IMR-90 (cell line): ENCODE data around the gene ZBTB46. TPM values are rescaled to one million over a fixed set of nuclear protein-coding genes. Genes with fewer than 3 reads are reported as not detected.
A peak's percentile ranks its signal among the peaks of the same experiment; 100 is the strongest.

Source experiments
- ATAC-seq: fragments of 200-7000 bp; cut with Tn5 transposase; 2 replicates; pipeline ENCODE4 v1.9.1; 2020; ENCODE audit warnings: low read depth, mild to moderate bottlenecking, moderate library complexity
- BruUV-seq: library from RNA; stranded (reverse); fragments of 400-500 nt; replicated peaks from 2 replicates; lab custom pipeline; 2021; lab: Mats Ljungman, UMichigan
- CTCF ChIA-PET: fragments of 300-600 bp; formaldehyde crosslinking; extraction: SDS; loops from one replicate; lab custom pipeline; 2021; ENCODE audit warnings: antibody characterized with exemption; lab: Yijun Ruan, JAX
- POLR2A ChIA-PET: fragments of 300-600 bp; sonication (Branson Sonifier 250); formaldehyde crosslinking; loops from one replicate; lab custom pipeline; 2022; ENCODE audit warnings: antibody characterized with exemption; ENCODE audit not compliant: unreplicated experiment; lab: Charles Lee
- DNase-seq: peaks from one replicate; pipeline ENCODE4 v3.0.0; 2013
- H2AFZ ChIP-seq: replicated peaks from 2 replicates; pipeline ENCODE3; 2013; ENCODE audit warnings: low read length, mild to moderate bottlenecking; ENCODE audit not compliant: poor library complexity
- H2AK5ac ChIP-seq: 2 replicates; pipeline ENCODE4 v1.6.1; 2013; ENCODE audit warnings: low read depth, low read length, inconsistent platforms
- H2AK9ac ChIP-seq: replicated peaks from 2 replicates; pipeline ENCODE3; 2013; ENCODE audit warnings: mild to moderate bottlenecking, low read depth, low read length, moderate library complexity; ENCODE audit not compliant: poor library complexity
- H2BK120ac ChIP-seq: 2 replicates; pipeline ENCODE4 v1.6.1; 2013; ENCODE audit warnings: low read depth, low read length, inconsistent platforms
- H2BK15ac ChIP-seq: 3 replicates; pipeline ENCODE4 v1.6.1; 2013; ENCODE audit warnings: low read depth, low read length, inconsistent platforms
- H2BK20ac ChIP-seq: 2 replicates; pipeline ENCODE4 v1.6.1; 2013; ENCODE audit warnings: low read depth, mild to moderate bottlenecking, inconsistent platforms, low read length, moderate library complexity
- H2BK5ac ChIP-seq: 2 replicates; pipeline ENCODE4 v1.6.1; 2013; ENCODE audit warnings: mild to moderate bottlenecking, low read depth, low read length, inconsistent platforms; ENCODE audit not compliant: poor library complexity, severe bottlenecking
- H3K14ac ChIP-seq: replicated peaks from 2 replicates; pipeline ENCODE4 v1.6.1; 2013; ENCODE audit warnings: low read depth, low read length, inconsistent platforms
- H3K18ac ChIP-seq: 2 replicates; pipeline ENCODE4 v1.6.1; 2013; ENCODE audit warnings: low read depth, low read length, control low read depth
- H3K23ac ChIP-seq: 2 replicates; pipeline ENCODE4 v1.6.1; 2013; ENCODE audit warnings: low read depth, low read length, inconsistent platforms
- H3K27ac ChIP-seq: 2 replicates; pipeline ENCODE4 v1.5.1; 2013; ENCODE audit warnings: mild to moderate bottlenecking, control low read depth, low read length; ENCODE audit not compliant: insufficient read depth
- H3K27me3 ChIP-seq: 2 replicates; pipeline ENCODE4 v1.6.1; 2013; ENCODE audit warnings: low read length; ENCODE audit not compliant: control insufficient read depth, insufficient read depth
- H3K36me3 ChIP-seq: 2 replicates; pipeline ENCODE4 v1.6.1; 2013; ENCODE audit warnings: low read length, mixed read lengths; ENCODE audit not compliant: control insufficient read depth, insufficient read depth
- H3K4ac ChIP-seq: 2 replicates; pipeline ENCODE4 v1.6.1; 2013; ENCODE audit warnings: low read depth, low read length, inconsistent platforms
- H3K4me1 ChIP-seq: 2 replicates; pipeline ENCODE4 v1.6.1; 2013; ENCODE audit warnings: low read length, mixed read lengths; ENCODE audit not compliant: control insufficient read depth, insufficient read depth
- H3K4me2 ChIP-seq: 2 replicates; pipeline ENCODE4 v1.6.1; 2013; ENCODE audit warnings: low read depth, mild to moderate bottlenecking, control low read depth, low read length, moderate library complexity
- H3K4me3 ChIP-seq: 2 replicates; pipeline ENCODE4 v1.5.1; 2013; ENCODE audit warnings: low read depth, mild to moderate bottlenecking, control low read depth, low read length, moderate library complexity; ENCODE audit not compliant: insufficient read depth
- H3K56ac ChIP-seq: 2 replicates; pipeline ENCODE4 v1.6.1; 2013; ENCODE audit warnings: low read length, inconsistent platforms; ENCODE audit not compliant: insufficient read depth; ENCODE audit errors: extremely low read depth
- H3K79me1 ChIP-seq, 2 experiments: 2 replicates each; pipeline ENCODE4 v1.6.1; 2013; ENCODE audit warnings: low read length in 2 of 2, inconsistent platforms in 1 of 2, low read depth in 1 of 2
- H3K9ac ChIP-seq: 2 replicates; pipeline ENCODE4 v1.6.1; 2013; ENCODE audit warnings: low read depth, low read length, control low read depth
- H3K9me1 ChIP-seq: 2 replicates; pipeline ENCODE4 v1.6.1; 2013; ENCODE audit warnings: low read length, inconsistent platforms; ENCODE audit not compliant: insufficient read depth
- H3K9me3 ChIP-seq: 2 replicates; pipeline ENCODE4 v1.6.1; 2013; ENCODE audit warnings: low read length; ENCODE audit not compliant: control insufficient read depth, insufficient read depth
- H4K20me1 ChIP-seq: 2 replicates; pipeline ENCODE4 v1.6.1; 2013; ENCODE audit warnings: low read length, inconsistent platforms; ENCODE audit not compliant: insufficient read depth
- H4K5ac ChIP-seq: 2 replicates; pipeline ENCODE4 v1.6.1; 2013; ENCODE audit warnings: mild to moderate bottlenecking, low read depth, low read length, control low read depth
- H4K8ac ChIP-seq, 2 experiments: 2 replicates each; pipeline ENCODE4 v1.6.1; 2013; ENCODE audit warnings: low read depth in 2 of 2, low read length in 2 of 2, control low read depth in 1 of 2, inconsistent platforms in 1 of 2
- H4K91ac ChIP-seq: 2 replicates; pipeline ENCODE4 v1.6.1; 2013; ENCODE audit warnings: low read depth, low read length, inconsistent platforms; ENCODE audit not compliant: insufficient read depth
- BHLHE40 ChIP-seq: fragments of 150-350 bp; IDR thresholded peaks from 2 replicates; pipeline ENCODE4 v1.6.1; 2016; ENCODE audit warnings: mild to moderate bottlenecking, low read depth, low read length
- CEBPB ChIP-seq: IDR thresholded peaks from 2 replicates; pipeline ENCODE4 v1.6.1; 2012; ENCODE audit warnings: low read depth, low read length, improper control_type of control experiment
- FOS ChIP-seq: fragments of 150-350 bp; IDR thresholded peaks from 2 replicates; pipeline ENCODE4 v1.6.1; 2016; ENCODE audit warnings: low read depth, low read length
- MAFK ChIP-seq: IDR thresholded peaks from 2 replicates; pipeline ENCODE4 v1.6.1; 2012; ENCODE audit warnings: low read depth, low read length, improper control_type of control experiment
- MAZ ChIP-seq: IDR thresholded peaks from 2 replicates; pipeline ENCODE4 v1.6.1; 2012; ENCODE audit warnings: low read depth, mild to moderate bottlenecking, low read length, improper control_type of control experiment, moderate library complexity, borderline replicate concordance
- MXI1 ChIP-seq: IDR thresholded peaks from 2 replicates; pipeline ENCODE4 v1.6.1; 2012; ENCODE audit warnings: low read depth, mild to moderate bottlenecking, low read length, moderate library complexity, borderline replicate concordance
- NFE2L2 ChIP-seq: fragments of 150-350 bp; IDR thresholded peaks from 2 replicates; pipeline ENCODE4 v1.6.1; 2016; ENCODE audit warnings: low read depth, mild to moderate bottlenecking, low read length
- POLR2A ChIP-seq: IDR thresholded peaks from 2 replicates; pipeline ENCODE4 v1.6.1; 2012; ENCODE audit warnings: mild to moderate bottlenecking, low read depth, low read length
- RAD21 ChIP-seq: IDR thresholded peaks from 2 replicates; pipeline ENCODE4 v1.6.1; 2012; ENCODE audit warnings: low read length, improper control_type of control experiment
- RCOR1 ChIP-seq: IDR thresholded peaks from 2 replicates; pipeline ENCODE4 v1.6.1; 2012; ENCODE audit warnings: mild to moderate bottlenecking, low read length, improper control_type of control experiment; ENCODE audit not compliant: insufficient replicate concordance
- RFX5 ChIP-seq: IDR thresholded peaks from 2 replicates; pipeline ENCODE4 v1.8.0; 2012; ENCODE audit warnings: low read depth, mild to moderate bottlenecking, low read length, moderate library complexity
- SMC3 ChIP-seq: fragments of 150-350 bp; IDR thresholded peaks from 2 replicates; pipeline ENCODE4 v1.6.1; 2016; ENCODE audit warnings: low read depth, mild to moderate bottlenecking, antibody characterized with exemption, low read length, moderate library complexity
- WGBS, 2 experiments: methylation state at CpG; one replicate each; pipeline versions ENCODE4 v1.1.5 to v1.1.7; 2013; ENCODE audit warnings: missing lambda C conversion rate in 2 of 2; ENCODE audit not compliant: insufficient read length in 1 of 2; ENCODE audit errors: extremely low coverage in 2 of 2; 5-methylcytosine and 5-hydroxymethylcytosine counted together
- dilution Hi-C: fragments of 300-500 bp; cut with HindIII; formaldehyde crosslinking; loops from one replicate; pipeline ENCODE4 v1.14.3; 2018; ENCODE audit warnings: low sequenced_read_pairs; ENCODE audit not compliant: unreplicated experiment
- in situ Hi-C: fragments of 300-500 bp; cut with MboI; formaldehyde crosslinking; loops from 3 replicates; pipeline ENCODE4 v1.14.3; 2019; ENCODE audit warnings: low sequenced_read_pairs, inconsistent platforms, mixed read lengths
- intact Hi-C: fragments of 100-400 bp; cut with micrococcal nuclease; formaldehyde crosslinking; loops from 2 replicates; pipeline ENCODE4 v1.10.0; 2022
- polyA plus RNA-seq, 3 experiments: library from polyadenylated mRNA; depleted of rRNA; stranded (reverse); fragments of >200 nt; gene quantifications; 2 replicates each; pipeline ENCODE4 v1.2.3, GENCODE V29; 2012; ENCODE audit warnings: low replicate concordance in 1 of 3
- total RNA-seq: library from RNA; depleted of rRNA; stranded (reverse); fragments of >200 nt; gene quantifications from 2 replicates; pipeline ENCODE4 v1.2.3, GENCODE V29; 2012
- TF ChIP-seq, protein P1 (sequence below): fragments of 150-350 bp; IDR thresholded peaks from 2 replicates; pipeline ENCODE4 v1.6.1; 2016; ENCODE audit warnings: low read depth, mild to moderate bottlenecking, low read length, moderate library complexity, borderline replicate concordance
- TF ChIP-seq, protein P2 (sequence below): conservative IDR thresholded peaks from 2 replicates; pipeline ENCODE4 v1.5.1; 2012; ENCODE audit warnings: mild to moderate bottlenecking, low read depth, low read length, improper control_type of control experiment
- TF ChIP-seq, protein P3 (sequence below): fragments of 150-350 bp; IDR thresholded peaks from 2 replicates; pipeline ENCODE4 v1.6.1; 2017; ENCODE audit warnings: mild to moderate bottlenecking, antibody characterized with exemption, low read length, low read depth

The ZBTB46 gene
- total and polyA plus RNA-seq, 2 of the 4 experiments (the other 2 are of a cell fraction) = 4.2 to 14.9 TPM

DNA sequence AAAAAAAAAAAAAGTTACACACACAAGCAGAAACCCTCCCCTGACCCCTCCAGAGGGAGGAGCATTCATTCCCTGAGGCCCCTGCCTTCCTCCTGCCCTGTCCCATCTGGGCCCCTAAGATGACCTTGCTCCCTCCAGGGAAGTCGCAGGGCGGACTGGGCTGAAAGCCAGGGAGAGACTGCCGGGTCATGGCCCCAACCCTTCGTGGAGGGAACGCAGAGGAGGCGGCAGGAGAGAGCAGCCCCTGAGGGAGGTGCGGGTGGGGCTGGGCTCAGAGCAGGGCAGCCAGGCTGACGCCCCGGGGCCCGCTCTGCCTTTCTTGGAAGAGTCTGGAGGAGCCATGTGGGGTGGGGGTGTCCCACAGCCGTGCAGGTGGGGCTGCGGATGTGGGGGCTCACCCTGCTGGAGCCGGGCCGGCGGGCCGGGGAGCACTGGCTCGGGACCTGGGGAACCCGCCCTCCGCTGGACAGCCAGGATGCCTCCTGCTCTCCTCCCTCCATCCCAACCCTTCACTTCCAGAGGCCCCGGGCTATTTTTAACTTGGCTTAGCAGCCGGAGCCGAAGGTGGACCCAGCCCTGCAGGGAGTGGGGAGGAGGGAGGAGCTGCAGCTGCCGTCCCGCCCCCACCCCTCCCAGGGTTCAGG lies 15.2 kb upstream of the ZBTB46 start:
- H3K27ac ChIP-seq = no peak overlapping the region
- dilution Hi-C loops (no loop called here), intact Hi-C loops (no loop called here), in situ Hi-C loops (no loop called here)
- 0 out of 2 replicates have a peak overlapping the region, but pooled peaks have one; percentile 40 for H2BK120ac ChIP-seq
- H3K9me3 ChIP-seq = no peaks in the 10 kb centered on the region
- H2AK5ac ChIP-seq = peak overlapping the region; percentile 15; the same call in 1 of the 2 replicates
- H4K8ac ChIP-seq = peak overlapping the region in 1 of 2 experiments; percentile 24; a peak in 1 of 4 replicates
- 0 out of 2 replicates have a peak, but pooled peaks cover 5% of the 10 kb centered on the region for H3K9me1 ChIP-seq
- H3K14ac ChIP-seq = peak overlapping the region; percentile 21; the same call in 1 of the 2 replicates
- no peak overlapping the region for H3K4me2 ChIP-seq
- no peaks in the 10 kb centered on the region for H4K20me1 ChIP-seq
- H2BK5ac ChIP-seq = no peak overlapping the region
- peak overlapping the region; percentile 35 for H3K4ac ChIP-seq
- POLR2A ChIA-PET = no interaction called here
- peak overlapping the region; percentile 30; the same call in 1 of the 2 replicates for H4K5ac ChIP-seq
- H2AFZ ChIP-seq = peak overlapping the region; percentile 91
- DNase-seq = no peak
- peak overlapping the region; percentile 91 for H2AK9ac ChIP-seq
- peaks cover 8% of the 10 kb centered on the region for H3K4me1 ChIP-seq
- H4K91ac ChIP-seq = no peak overlapping the region
- H2BK20ac ChIP-seq = no peak overlapping the region
- no peak overlapping the region for H3K56ac ChIP-seq
- no TSS peak for BruUV-seq
- ATAC-seq = peak; percentile 81
- H3K18ac ChIP-seq = no peak overlapping the region
- no peak overlapping the region for H3K4me3 ChIP-seq
- WGBS, 2 experiments = 18% methylated on average over 8 of the region's 24 CpGs; no CpG with 5 or more reads in 1 of the 2 experiments
- H3K23ac ChIP-seq = no peak overlapping the region
- H3K79me1 ChIP-seq = no peaks in the 10 kb centered on the region
- no peaks in the 10 kb centered on the region for H3K36me3 ChIP-seq
- H3K27me3 ChIP-seq = peaks cover 6% of the 10 kb centered on the region
- CTCF ChIA-PET = no interaction called here
- no peak overlapping the region for H2BK15ac ChIP-seq
- no peak overlapping the region for H3K9ac ChIP-seq
- TF ChIP-seq POLR2A (no peak), FOS (no peak), MAZ (no peak), NFE2L2 (no peak), CEBPB (no peak), SMC3 (no peak), RCOR1 (no peak), MXI1 (no peak), MAFK (no peak), RAD21 (no peak), BHLHE40 (no peak), RFX5 (no peak)
- TF ChIP-seq, protein P1, sequence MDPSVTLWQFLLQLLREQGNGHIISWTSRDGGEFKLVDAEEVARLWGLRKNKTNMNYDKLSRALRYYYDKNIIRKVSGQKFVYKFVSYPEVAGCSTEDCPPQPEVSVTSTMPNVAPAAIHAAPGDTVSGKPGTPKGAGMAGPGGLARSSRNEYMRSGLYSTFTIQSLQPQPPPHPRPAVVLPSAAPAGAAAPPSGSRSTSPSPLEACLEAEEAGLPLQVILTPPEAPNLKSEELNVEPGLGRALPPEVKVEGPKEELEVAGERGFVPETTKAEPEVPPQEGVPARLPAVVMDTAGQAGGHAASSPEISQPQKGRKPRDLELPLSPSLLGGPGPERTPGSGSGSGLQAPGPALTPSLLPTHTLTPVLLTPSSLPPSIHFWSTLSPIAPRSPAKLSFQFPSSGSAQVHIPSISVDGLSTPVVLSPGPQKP = no peak
- TF ChIP-seq, protein P2, sequence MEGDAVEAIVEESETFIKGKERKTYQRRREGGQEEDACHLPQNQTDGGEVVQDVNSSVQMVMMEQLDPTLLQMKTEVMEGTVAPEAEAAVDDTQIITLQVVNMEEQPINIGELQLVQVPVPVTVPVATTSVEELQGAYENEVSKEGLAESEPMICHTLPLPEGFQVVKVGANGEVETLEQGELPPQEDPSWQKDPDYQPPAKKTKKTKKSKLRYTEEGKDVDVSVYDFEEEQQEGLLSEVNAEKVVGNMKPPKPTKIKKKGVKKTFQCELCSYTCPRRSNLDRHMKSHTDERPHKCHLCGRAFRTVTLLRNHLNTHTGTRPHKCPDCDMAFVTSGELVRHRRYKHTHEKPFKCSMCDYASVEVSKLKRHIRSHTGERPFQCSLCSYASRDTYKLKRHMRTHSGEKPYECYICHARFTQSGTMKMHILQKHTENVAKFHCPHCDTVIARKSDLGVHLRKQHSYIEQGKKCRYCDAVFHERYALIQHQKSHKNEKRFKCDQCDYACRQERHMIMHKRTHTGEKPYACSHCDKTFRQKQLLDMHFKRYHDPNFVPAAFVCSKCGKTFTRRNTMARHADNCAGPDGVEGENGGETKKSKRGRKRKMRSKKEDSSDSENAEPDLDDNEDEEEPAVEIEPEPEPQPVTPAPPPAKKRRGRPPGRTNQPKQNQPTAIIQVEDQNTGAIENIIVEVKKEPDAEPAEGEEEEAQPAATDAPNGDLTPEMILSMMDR = no peak
- TF ChIP-seq, protein P3, sequence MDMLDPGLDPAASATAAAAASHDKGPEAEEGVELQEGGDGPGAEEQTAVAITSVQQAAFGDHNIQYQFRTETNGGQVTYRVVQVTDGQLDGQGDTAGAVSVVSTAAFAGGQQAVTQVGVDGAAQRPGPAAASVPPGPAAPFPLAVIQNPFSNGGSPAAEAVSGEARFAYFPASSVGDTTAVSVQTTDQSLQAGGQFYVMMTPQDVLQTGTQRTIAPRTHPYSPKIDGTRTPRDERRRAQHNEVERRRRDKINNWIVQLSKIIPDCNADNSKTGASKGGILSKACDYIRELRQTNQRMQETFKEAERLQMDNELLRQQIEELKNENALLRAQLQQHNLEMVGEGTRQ = no peak
